ENCODE results near the gene UBTD1.

DNA sequence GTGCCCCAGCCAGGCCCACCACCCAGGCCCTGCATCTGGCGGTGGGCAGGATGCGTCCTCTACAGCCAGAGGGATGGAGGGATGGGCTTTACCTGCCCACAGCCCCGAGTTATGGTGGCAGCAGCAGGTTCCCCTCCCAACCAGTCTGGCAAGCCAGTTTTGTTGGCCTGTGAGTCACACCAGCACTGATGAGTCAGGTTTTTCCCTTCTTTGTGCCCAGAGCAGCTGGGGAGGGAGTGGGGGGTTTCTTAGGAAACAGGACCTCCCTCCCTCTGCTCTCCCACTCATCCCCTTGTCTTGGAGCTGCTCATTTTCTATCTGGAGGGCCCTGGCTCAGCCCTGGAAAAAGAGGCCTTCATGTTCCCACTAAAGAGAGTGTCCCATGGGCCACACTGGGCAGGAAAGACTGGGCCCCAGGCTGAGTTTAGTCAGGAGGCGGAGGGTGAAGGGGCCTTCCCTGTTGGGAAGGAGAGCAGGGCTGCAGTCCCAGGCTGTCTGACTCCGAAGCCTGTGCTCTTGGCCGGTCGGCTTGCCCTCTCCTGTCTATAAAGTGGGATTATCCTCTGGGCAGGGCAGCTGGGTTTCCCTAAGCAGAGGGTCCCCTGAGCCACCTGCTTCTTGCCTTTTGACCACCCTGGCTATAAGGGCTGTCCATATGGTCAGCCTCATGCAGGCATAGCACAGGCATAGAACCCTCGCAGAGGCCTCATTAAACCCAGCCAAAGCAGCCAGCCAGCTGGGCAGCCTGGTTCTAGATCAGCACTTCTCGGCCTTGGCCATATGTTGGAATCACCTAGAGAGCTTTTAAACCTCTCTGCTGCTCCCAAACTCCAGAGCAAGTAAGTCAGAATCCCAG lies 43.7 kb downstream of the UBTD1 start:
- TF ChIP-seq, protein P1, sequence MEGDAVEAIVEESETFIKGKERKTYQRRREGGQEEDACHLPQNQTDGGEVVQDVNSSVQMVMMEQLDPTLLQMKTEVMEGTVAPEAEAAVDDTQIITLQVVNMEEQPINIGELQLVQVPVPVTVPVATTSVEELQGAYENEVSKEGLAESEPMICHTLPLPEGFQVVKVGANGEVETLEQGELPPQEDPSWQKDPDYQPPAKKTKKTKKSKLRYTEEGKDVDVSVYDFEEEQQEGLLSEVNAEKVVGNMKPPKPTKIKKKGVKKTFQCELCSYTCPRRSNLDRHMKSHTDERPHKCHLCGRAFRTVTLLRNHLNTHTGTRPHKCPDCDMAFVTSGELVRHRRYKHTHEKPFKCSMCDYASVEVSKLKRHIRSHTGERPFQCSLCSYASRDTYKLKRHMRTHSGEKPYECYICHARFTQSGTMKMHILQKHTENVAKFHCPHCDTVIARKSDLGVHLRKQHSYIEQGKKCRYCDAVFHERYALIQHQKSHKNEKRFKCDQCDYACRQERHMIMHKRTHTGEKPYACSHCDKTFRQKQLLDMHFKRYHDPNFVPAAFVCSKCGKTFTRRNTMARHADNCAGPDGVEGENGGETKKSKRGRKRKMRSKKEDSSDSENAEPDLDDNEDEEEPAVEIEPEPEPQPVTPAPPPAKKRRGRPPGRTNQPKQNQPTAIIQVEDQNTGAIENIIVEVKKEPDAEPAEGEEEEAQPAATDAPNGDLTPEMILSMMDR (IDR thresholded peaks at IDR 0.05; ENCODE audit: poor library complexity, severe bottlenecking), result no peak
- no peak for TF ChIP-seq EP300 (conservative IDR thresholded peaks at IDR 0.05; ENCODE audit: poor library complexity, severe bottlenecking)

All from neural cell (in vitro differentiated cells).